ENCODE measurements around the gene CD109. TPM values are rescaled to one million over a fixed set of nuclear protein-coding genes. Genes with fewer than 3 reads are reported as not detected.
"Not testable (repeated sequence)": the region's sequence is repeated elsewhere in the genome, so short reads cannot be mapped to it uniquely, and the experiment has no call there.

The CD109 gene
- total and polyA plus RNA-seq, 2 of the 8 experiments (the other 6 are each of a cell fraction or from before 2014, with no cell fraction given): 1.4 to 5.3 TPM

DNA sequence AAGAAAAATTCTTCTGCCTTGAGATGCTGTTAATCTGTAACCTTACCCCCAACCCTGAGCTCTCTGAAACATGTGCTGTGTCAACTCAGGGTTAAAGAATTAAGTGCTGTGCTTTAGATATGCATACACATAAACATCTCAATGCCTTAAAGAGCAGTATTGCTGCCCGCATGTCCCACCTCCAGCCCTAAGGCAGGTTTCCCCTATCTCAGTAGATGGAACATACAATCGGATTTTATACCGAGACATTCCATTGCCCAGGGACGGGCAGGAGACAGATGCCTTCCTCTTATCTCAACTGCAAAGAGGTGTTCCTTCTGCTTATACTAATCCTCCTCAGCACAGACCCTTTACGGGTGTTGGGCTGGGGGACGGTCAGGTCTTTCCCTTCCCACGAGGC is 109.2 kb downstream of the CD109 start:
- H3K9me3 ChIP-seq (ENCODE audit: insufficient read depth in 2 of 2, low read depth in 1 of 2, low read length in 1 of 2); H3K27me3 ChIP-seq (replicated peaks in 1 of 4; ENCODE audit: control insufficient read depth in 3 of 4, extremely low read depth in 1 of 4, insufficient read depth in 3 of 4, low read length in 3 of 4); H3K79me1 ChIP-seq (ENCODE audit: low read depth, low read length); H4K91ac ChIP-seq (replicated peaks; ENCODE audit: insufficient read length, low read length); H3K27ac ChIP-seq (ENCODE audit: low read depth, low read length); H3K36me3 ChIP-seq (ENCODE audit: control insufficient read depth in 2 of 4, insufficient read depth in 4 of 4, low read length in 3 of 4); H3K4me1 ChIP-seq (replicated peaks in 1 of 4; ENCODE audit: control insufficient read depth in 3 of 4, insufficient read depth in 4 of 4, low read length in 3 of 4); H3K4me2 ChIP-seq (ENCODE audit: insufficient read depth in 1 of 2, low read depth in 2 of 2, low read length in 2 of 2); H2BK120ac ChIP-seq (replicated peaks; ENCODE audit: low read depth, low read length); FAIRE-seq; H3K14ac ChIP-seq (ENCODE audit: insufficient read length); H2AFZ ChIP-seq (ENCODE audit: low read length); H2BK20ac ChIP-seq (ENCODE audit: low read length); H3K18ac ChIP-seq (ENCODE audit: extremely low read depth, low read length); H3K23me2 ChIP-seq (ENCODE audit: low read depth, low read length); H3K9ac ChIP-seq (replicated peaks in 1 of 4; ENCODE audit: extremely low read depth in 1 of 4, low read depth in 3 of 4, low read length in 3 of 4); H3K79me2 ChIP-seq (ENCODE audit: control insufficient read depth in 1 of 2, insufficient read depth in 2 of 2, low read length in 2 of 2); H2AK5ac ChIP-seq (ENCODE audit: low read depth, low read length); DNase-seq (ENCODE audit: low read depth in 1 of 2, low spot score in 2 of 2); H2BK15ac ChIP-seq (ENCODE audit: low read length); H4K5ac ChIP-seq (ENCODE audit: insufficient read length, low read depth, low read length); H3K23ac ChIP-seq (ENCODE audit: insufficient read length); H4K8ac ChIP-seq (ENCODE audit: extremely low read depth, insufficient read depth, low read length); H3K4ac ChIP-seq (replicated peaks; ENCODE audit: insufficient read length, low read depth, low read length); H4K20me1 ChIP-seq (replicated peaks in 1 of 2; ENCODE audit: control insufficient read depth in 1 of 2, insufficient read depth in 2 of 2, low read length in 2 of 2); H2BK12ac ChIP-seq (ENCODE audit: low read depth, low read length); H2BK5ac ChIP-seq (ENCODE audit: low read depth, low read length); H3K4me3 ChIP-seq (ENCODE audit: extremely low read depth in 1 of 4, insufficient read depth in 2 of 4, low read depth in 3 of 4, low read length in 4 of 4); POLR2A ChIA-PET (ENCODE audit: partially characterized antibody); H3K56ac ChIP-seq (replicated peaks; ENCODE audit: insufficient read length, low read depth, low read length): not testable (repeated sequence)
- WGBS, 2 experiments (ENCODE audit: extremely low coverage in 1 of 2, insufficient coverage in 1 of 2, insufficient read length in 1 of 2, insufficient replicate concordance in 2 of 2, low coverage in 1 of 2, low lambda C conversion rate in 2 of 2, missing lambda C conversion rate in 1 of 2): 89% methylated on average over 7 of the region's 7 CpGs; no CpG with 5 or more reads in 1 of the 2 experiments
- CTCF ChIA-PET (ENCODE audit: partially characterized antibody): interaction anchor here (0.7 to 2.6 kb wide), 8 partner anchors 9 to 79 kb away, joined by 3 to 13 read pairs (median 4); no protein-coding TSS in a partner anchor

DNA sequence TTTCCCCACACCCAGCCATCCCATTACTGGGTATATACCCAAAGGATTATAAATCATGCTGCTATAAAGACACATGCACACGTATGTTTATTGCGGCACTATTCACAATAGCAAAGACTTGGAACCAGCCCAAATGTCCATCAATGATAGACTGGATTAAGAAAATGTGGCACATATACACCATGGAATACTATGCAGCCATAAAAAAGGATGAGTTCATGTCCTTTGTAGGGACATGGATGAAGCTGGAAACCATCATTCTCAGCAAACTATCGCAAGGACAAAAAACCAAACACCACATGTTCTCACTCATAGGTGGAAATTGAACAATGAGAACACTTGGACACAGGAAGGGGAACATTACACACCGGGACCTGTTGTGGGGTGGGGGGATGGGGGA is 110.0 kb downstream of the CD109 start:
- H3K4me1 ChIP-seq (replicated peaks in 1 of 4; ENCODE audit: control insufficient read depth in 3 of 4, insufficient read depth in 4 of 4, low read length in 3 of 4): not testable (repeated sequence)

More for the DNA sequence above, 110.0 kb downstream of the CD109 start:
- WGBS, 2 experiments (ENCODE audit: extremely low coverage in 1 of 2, insufficient coverage in 1 of 2, insufficient read length in 1 of 2, insufficient replicate concordance in 2 of 2, low coverage in 1 of 2, low lambda C conversion rate in 2 of 2, missing lambda C conversion rate in 1 of 2): 90% methylated on average over 3 of the region's 4 CpGs; no CpG with 5 or more reads in 1 of the 2 experiments
- H3K4ac ChIP-seq (replicated peaks; ENCODE audit: insufficient read length, low read depth, low read length); H3K18ac ChIP-seq (ENCODE audit: extremely low read depth, low read length); H3K27me3 ChIP-seq (replicated peaks in 1 of 4; ENCODE audit: control insufficient read depth in 3 of 4, extremely low read depth in 1 of 4, insufficient read depth in 3 of 4, low read length in 3 of 4); H3K4me3 ChIP-seq (ENCODE audit: extremely low read depth in 1 of 4, insufficient read depth in 2 of 4, low read depth in 3 of 4, low read length in 4 of 4); H3K4me2 ChIP-seq (ENCODE audit: insufficient read depth in 1 of 2, low read depth in 2 of 2, low read length in 2 of 2); H3K9ac ChIP-seq (replicated peaks in 1 of 4; ENCODE audit: extremely low read depth in 1 of 4, low read depth in 3 of 4, low read length in 3 of 4); H3K23me2 ChIP-seq (ENCODE audit: low read depth, low read length); H2BK120ac ChIP-seq (replicated peaks; ENCODE audit: low read depth, low read length); H3K56ac ChIP-seq (replicated peaks; ENCODE audit: insufficient read length, low read depth, low read length); H3K79me2 ChIP-seq (ENCODE audit: control insufficient read depth in 1 of 2, insufficient read depth in 2 of 2, low read length in 2 of 2); H3K14ac ChIP-seq (ENCODE audit: insufficient read length); H2BK15ac ChIP-seq (ENCODE audit: low read length); H3K23ac ChIP-seq (ENCODE audit: insufficient read length); H3K9me3 ChIP-seq (ENCODE audit: insufficient read depth in 2 of 2, low read depth in 1 of 2, low read length in 1 of 2); H4K8ac ChIP-seq (ENCODE audit: extremely low read depth, insufficient read depth, low read length); H2BK12ac ChIP-seq (ENCODE audit: low read depth, low read length); H2BK5ac ChIP-seq (ENCODE audit: low read depth, low read length); H2AFZ ChIP-seq (ENCODE audit: low read length); H4K20me1 ChIP-seq (replicated peaks in 1 of 2; ENCODE audit: control insufficient read depth in 1 of 2, insufficient read depth in 2 of 2, low read length in 2 of 2); H3K79me1 ChIP-seq (ENCODE audit: low read depth, low read length); POLR2A ChIA-PET (ENCODE audit: partially characterized antibody); H3K36me3 ChIP-seq (ENCODE audit: control insufficient read depth in 2 of 4, insufficient read depth in 4 of 4, low read length in 3 of 4); H2AK5ac ChIP-seq (ENCODE audit: low read depth, low read length); H2BK20ac ChIP-seq (ENCODE audit: low read length); H4K91ac ChIP-seq (replicated peaks; ENCODE audit: insufficient read length, low read length); H4K5ac ChIP-seq (ENCODE audit: insufficient read length, low read depth, low read length); FAIRE-seq; DNase-seq (ENCODE audit: low read depth in 1 of 2, low spot score in 2 of 2); H3K27ac ChIP-seq (ENCODE audit: low read depth, low read length): not testable (repeated sequence)
- CTCF ChIA-PET (ENCODE audit: partially characterized antibody): interaction anchor here (2.3 kb wide), 1 partner anchor 18 kb away, joined by 8 read pairs; no protein-coding TSS in a partner anchor

All from H1 (cell line).